Jurkat, Clone E6-1 (cell line): ENCODE results near the gene LSM7.
"Not testable (repeated sequence)": the region's sequence is repeated elsewhere in the genome, so short reads cannot be mapped to it uniquely, and the experiment has no call there.

Experiments used
- DNase-seq: peaks from one replicate; pipeline ENCODE4 v3.0.0-alpha.2; 2011; ENCODE audit warnings: low read depth, low spot score
- H3K4me3 ChIP-seq: 2 replicates; pipeline ENCODE4 v1.5.1; 2011; ENCODE audit warnings: mild to moderate bottlenecking, low read length, control low read depth, moderate library complexity

LSM7 gene

DNA sequence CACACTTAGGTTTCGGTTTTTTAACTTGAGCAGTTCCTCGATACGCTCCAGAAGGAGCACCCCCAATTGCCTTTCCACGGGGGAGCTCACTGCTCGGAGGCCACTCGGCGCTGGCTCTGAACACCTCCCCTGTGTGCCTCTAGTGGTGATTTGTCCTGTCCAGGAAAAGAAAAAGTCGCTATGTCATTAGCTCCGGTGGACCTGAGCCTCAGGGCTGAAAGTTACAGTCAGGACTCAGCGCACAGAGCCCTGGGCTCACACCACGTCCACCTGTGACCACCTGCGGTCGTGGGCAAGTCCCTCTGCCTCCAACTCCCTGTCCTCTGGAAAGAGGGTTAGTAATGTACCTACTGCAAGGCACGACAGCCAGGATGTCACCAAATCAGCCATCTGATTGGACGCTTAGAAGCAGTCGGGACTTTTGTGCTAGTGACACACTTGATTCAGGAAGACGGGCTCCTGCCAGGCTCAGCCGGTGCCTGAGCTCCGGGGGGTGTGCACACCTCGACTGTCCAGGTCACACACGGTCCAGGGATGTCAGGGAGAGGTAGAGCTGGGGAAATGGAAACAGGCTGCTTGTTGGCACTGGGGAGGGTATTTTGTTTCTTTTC is 27.8 kb upstream of the LSM7 start:
- DNase-seq: no peak
- no peak overlapping the region for H3K4me3 ChIP-seq

DNA sequence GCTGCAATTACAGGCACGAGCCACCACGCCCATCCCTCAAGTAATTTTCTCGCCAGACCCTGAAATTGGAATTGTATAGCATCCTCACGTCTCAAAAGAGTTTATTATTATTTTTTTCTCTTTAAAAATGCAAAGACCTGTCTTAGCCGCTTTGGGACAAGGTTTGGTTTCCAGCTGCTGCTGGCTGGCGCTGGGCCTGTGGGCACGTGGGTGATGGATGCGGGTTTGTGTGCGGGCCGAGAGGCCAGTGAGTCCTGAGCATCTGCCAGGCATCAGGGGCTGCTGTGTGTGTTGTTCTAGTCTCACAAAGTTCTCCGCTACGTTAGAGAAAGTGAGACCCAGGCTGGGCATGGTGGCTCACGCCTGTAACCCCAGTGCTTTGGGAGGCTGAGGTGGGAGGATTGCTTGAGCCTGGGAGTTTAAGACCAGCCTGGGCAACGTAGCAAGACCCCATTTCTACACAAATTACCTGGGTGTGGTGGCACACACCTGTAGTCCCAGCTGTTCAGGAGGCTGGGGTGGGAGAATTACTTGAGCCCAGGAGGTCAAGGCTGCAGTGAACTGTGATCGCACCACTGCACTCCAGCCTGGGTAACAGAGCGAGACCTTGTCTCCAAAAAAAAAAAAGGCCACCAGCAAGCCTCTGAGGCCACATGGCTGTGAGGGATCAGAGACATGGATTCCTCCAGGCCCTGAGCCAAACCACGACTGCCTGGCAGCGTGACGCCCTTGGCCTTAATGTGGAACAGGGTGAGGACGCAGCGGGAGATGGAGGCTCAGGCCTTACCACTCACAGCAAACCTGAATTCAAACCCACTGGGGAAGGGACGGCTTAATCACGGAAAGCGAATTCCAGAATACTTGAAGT is 27.0 kb upstream of the LSM7 start:
- DNase-seq: no peak
- no peak overlapping the region for H3K4me3 ChIP-seq

DNA sequence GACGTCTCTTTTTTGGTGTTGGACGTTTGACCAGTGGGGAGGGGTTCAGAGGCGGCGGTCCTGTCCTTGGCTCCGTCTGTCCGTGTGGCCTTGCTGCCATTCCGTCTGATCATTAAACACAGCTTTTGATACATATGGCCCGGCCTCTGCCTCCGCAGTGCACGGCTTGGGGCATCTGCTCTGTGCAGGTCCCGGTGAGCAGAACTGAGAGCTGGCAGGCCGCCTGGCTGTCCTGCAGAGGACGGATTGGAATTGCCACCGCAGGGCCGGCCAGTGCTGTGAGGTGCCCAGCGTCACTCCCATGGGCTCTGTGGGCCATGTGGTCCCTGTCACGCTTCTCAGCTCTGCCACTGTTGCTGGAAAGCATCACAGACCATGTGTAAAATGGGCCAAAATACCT is 26.3 kb upstream of the LSM7 start:
- no peak overlapping the region for H3K4me3 ChIP-seq
- no peak for DNase-seq

DNA sequence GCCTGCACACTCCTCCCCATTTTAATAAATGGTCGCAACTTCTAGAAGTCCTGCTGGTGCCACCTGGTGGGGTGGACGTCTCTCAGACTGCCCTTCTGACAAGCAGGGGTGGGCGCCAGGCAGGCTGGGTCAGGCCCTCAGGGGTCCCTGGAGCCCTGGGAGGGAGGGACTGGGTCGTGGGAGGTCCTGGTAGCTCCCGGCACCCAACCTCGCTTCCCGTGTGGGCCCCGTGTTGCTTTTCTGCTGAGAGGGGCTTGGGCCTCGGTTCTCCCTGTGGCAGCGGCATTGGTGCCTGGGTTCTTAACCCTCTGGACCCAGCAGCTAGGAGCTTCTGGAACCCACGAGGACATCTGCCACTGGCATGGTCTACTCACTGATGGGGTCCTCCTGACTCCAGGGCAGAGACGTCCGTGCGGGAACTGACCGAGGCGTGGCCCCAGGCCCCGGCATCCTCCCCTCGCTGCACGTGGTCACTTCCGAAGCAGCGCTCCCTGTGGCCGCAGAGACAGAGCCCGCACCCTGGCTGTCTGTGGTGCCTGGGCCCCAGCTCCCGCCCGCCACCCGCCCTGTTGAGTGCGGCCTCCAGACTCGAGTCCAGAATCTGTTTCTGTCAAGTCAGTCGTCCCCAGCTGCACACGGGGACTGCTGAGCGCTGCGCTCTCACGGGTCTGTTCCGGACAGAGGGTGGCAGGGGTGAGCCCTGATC is 25.7 kb upstream of the LSM7 start:
- DNase-seq: no peak
- H3K4me3 ChIP-seq: no peak overlapping the region

DNA sequence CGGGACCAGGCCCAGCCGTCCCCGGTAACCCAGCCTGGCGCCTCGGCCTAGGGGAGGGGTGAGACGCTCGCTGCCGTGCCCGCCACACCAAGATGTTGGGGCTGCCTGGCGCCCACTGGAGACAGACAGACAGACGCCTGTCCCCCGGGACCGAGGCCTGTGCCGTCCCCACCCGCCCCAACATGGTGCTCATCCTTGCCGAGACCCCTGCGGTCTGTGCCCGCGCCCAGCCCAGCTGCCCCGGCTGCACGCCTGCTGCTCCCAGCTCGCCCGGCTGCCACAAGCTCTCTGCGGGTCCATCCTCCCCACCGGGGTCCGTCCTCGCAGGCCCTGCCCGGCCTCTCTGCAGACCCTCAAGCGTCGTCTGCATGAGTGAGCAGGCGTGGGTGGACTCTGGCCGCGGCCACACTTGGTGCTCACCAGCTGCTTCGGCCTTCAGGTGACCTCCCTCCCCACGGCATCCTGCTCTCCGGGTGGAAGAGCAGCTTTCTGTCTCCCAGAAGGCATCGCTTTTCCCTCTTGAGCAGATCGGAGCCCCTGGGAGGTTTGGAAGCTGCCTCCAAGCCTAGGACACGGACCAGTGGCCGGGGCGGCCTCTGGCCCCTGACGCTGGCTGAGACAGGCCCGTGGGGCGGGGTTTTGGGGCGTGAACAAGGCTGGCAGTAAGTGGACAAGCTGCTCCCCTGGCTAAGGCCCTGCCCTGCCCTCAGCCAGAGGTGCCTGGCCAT is 24.9 kb upstream of the LSM7 start:
- no peak for DNase-seq
- no peak overlapping the region for H3K4me3 ChIP-seq

DNA sequence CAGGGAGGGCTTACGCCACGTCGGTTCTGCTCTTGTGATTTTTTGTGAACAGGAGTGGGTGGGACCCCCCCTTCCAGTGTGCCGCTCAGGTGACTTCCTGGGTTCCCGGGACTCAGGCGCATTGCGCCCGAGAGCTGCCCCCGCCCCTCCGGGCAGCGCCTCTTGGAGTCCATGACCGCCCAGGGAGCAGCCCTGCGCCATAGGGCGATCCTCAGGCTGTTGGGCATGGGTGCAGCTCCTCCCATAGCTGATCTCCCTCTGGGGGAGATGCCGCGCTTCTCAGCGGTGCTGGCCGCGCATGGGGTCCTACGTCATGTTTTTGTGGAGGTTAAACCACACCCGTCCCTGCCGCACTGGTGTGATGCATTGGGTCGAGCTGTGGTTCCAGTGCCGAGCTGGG is 23.7 kb upstream of the LSM7 start:
- no peak overlapping the region for H3K4me3 ChIP-seq
- no peak for DNase-seq

DNA sequence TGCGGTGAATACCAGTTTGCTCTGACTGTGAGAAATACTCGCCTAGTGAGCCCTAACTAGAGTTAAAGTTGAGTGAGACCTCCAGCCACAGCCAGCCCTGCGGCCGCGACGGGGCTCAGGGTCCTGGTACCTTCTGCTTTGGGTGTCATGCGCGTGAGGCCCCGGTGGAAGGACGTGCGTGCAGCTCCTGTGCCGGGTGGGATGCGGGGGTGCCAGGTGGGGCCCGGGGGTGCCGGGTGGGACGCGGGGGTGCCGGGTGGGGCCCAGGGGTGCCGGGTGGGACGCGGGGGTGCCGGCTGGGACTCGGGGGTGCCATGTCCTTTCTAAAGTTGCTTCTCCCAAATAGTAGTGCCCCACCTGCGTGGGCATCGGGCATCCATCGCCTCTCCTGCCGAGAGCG is 23.2 kb upstream of the LSM7 start:
- no peak for DNase-seq
- no peak overlapping the region for H3K4me3 ChIP-seq

DNA sequence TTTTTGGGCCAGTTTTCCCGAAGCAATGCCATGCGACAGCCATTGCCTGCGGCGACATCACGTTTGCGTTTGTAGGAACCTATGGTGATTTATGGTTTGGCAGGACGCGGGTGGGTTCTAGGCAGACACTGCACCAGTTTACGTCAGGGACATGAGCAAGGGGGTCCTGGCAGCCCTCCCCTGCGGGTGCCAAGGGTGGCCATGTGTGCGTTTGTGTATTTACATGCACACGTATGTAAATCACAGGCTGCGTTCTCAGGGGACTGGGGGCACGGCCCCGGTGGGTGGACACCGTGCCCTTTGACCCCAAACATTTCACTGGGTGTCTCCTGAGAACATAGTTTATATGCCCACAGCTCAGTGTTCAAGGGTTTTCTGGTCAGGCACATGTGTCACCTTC is 22.3 kb upstream of the LSM7 start:
- no peak overlapping the region for H3K4me3 ChIP-seq

DNA sequence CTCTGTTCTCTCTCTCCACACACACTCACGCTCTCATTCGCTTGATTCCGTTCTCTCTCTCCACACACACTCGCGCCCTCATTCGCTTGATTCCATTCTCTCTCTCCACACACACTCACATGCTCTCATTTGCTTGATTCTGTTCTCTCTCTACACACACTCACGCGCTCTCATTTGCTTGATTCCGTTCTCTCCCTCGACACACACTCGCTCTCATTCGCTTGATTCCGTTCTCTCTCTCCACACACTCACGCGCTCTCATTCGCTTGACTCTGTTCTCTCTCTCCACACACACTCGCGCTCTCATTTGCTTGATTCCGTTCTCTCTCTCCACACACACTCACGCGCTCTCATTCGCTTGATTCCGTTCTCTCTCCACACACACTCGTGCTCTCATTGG is 21.4 kb upstream of the LSM7 start:
- H3K4me3 ChIP-seq, DNase-seq: not testable (repeated sequence)

More for the DNA sequence above, 22.3 kb upstream of the LSM7 start:
- no peak for DNase-seq

DNA sequence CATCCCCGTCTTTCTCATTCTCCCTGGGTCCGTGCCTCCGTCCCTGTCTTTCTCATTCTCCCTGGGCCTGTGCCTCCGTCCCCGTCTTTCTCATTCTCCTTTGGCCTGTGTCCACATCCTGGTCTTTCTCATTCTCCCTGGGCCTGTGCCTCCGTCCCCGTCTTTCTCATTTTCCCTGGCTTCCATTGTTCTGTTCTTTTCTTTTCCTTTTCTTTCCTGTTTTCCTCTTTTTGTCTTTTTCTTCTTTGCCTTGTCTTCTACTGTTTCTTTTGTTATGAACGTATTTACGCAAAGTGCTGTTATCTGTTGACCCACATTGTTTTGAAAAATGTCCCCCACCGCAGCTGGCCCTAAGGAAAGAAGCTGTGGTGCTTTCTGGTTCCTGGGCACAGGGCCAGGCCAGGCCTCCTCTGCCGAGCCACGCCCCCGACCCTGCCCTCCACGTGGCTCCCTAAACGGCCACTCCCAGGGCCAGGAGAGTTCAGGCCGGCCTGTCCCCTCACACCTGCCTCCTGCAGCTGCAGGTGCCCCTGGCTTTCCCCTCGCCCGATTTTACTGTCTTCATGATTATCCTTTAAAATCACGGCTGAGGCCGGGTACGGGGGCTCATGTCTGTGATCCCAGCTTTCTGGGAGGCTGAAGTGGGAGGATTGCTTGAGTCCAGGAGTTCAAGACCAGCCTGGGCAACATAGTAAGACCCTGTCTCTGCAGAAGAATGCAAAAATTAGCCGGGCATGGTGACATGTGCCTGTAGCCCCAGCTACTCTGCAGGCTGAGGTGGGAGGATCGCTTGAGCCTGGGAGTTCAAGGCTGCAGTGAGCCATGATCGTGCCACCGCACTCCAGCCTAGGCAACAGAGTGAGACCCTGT is 17.6 kb upstream of the LSM7 start:
- DNase-seq: no peak
- H3K4me3 ChIP-seq: no peak overlapping the region

DNA sequence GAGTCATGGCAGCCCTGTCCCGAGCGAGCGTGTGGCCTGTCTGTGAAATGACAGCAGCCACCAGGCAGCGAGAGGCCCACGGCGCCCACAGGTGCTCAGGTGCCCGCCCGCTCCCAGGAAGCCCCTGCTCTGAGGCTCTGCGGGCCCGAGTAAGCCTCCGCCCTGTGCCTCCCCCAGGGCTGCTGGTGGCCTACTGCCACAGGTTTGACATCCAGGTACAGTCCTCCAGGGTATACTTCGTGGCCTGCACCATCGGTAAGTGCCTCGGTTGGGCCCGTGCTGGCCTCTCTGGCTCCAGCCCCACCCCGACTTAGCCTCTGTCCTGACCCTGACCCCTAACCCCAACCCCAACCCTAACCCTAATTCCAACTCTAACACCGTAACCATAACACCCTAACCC is 16.7 kb upstream of the LSM7 start:
- DNase-seq: no peak
- no peak overlapping the region for H3K4me3 ChIP-seq

DNA sequence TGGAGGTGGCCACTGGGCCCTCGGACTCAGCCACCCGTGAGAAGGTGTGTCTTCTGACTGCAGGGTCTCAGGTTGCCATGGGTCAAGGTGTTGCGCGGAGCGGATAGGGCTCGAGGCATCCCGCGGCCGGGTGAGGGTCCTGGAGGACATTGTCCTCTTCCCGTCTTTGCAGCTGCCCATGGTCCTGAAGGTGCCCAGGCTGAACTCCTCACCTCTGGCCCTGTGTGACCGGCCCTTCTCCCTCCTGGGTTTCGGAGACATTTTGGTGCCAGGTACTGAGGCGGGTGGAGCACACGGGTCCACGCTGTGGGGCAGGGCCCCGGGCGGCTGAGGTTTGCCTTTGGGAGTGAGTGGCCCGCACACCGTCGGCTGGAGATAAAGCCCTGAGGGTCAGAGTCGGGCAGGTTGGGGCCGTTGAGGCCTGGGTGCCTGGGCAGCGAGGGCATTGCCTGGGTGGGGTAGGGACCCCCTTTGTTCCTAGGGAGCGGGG is 16.0 kb upstream of the LSM7 start:
- no peak overlapping the region for H3K4me3 ChIP-seq
- no peak for DNase-seq

DNA sequence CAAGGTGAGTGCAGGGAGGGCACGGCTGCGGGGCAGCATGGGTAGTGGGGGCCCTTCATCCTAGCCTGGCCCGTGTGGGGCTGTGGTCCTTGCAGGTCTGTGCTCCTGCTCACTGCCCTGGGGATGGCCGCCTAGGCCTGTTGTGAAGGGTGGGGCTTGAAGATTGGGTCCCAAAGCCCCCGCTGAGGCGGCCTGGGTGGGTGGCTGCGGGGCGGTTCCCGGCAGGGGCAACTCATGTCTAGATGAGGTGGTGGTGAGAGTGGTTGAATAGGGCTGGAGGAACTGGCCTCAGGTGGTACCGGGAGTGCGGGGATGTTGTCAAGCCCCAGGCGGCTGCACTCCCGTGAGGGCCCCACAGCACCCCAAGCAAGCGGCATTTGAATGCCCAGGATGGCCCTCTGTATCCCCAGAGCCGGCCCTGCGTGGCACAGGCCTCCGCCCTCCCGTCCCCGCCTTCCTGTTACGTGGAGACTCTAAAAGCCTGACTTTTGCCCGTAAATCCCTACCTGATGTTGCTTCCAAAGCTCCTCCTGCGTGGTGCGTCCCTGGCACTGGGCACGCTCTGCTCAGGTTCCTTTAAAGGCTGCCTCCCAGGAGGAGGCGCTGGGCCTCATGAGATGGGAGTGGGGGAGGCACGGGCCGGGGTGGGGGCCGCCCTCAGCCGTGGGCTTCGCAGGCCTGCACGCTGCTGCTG is 15.1 kb upstream of the LSM7 start:
- H3K4me3 ChIP-seq: no peak overlapping the region
- no peak for DNase-seq

DNA sequence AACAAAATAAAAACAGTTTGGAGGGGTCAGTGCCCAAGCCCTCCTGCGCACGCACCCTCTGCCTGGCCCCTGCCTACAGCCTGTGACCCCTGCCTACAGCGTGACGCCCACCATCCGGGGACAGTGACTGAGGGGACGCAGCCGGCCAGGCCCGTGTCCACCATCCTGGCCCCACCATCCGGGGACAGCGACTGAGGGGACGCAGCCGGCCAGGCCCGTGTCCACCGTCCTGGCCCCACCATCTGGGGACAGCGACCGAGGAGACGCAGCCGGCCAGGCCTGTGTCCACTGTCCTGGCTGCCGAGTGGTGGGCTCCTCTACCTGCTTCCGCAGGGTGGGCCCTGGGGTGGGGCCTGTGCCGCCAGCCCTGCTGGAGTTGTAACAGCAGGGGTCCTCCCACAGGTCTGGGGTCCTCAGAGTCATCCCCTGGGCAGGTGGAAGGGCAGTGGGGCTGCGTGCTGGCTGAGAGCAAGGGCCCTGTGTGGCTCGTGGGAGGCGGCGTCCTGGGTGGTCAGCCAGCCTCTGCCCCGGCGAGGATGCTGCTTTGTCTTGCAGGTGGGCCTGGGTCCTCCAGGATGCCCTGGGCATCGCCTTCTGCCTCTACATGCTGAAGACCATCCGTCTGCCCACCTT is 14.4 kb upstream of the LSM7 start:
- no peak for DNase-seq

DNA sequence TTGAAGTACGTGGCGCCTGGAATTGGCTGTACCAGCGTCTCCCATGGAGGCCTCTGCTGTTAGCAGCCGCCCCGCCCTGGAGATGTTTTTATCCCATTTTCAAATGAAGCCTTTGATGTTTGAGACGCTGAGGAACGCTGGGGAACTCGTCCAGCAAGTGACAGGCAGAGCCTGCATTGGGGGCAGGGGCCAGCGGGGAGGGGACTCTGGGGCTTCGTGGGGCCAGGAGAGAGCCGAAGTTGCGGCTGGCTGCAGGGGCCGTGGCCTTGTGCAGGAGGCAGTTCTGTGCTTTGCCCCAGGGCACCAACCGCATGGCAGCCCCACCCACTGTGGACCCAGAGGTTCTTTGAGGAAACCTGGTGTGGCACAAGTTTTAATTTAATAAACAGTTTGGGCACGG is 13.6 kb upstream of the LSM7 start:
- DNase-seq: no peak
- no peak overlapping the region for H3K4me3 ChIP-seq

More for the DNA sequence above, 14.4 kb upstream of the LSM7 start:
- H3K4me3 ChIP-seq: no peak overlapping the region

DNA sequence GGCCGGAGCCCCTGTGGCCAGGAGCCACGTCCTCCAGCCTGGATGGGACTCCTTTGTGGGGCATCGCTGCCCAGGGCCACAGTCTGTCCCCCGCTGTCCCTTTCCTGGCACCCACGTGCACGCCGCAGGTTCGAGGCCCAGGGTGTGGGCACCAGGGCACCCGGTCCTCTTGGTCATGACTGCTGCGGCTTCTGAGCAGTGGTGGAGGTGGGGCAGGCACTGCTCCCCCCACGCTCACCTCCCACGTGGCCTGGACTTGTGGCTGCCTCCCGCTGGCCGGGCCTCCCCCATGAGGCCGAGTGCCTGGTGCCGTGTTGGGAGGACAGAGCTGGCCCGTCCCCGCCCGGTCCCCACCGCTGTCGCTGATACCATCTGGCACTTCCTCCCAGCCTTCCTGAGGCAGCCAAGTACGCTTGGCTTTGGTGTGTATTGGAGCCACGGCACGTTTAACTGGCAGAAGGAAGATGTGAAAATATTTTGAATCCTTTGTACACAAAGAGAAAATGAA is 12.9 kb upstream of the LSM7 start:
- no peak overlapping the region for H3K4me3 ChIP-seq
- no peak for DNase-seq

DNA sequence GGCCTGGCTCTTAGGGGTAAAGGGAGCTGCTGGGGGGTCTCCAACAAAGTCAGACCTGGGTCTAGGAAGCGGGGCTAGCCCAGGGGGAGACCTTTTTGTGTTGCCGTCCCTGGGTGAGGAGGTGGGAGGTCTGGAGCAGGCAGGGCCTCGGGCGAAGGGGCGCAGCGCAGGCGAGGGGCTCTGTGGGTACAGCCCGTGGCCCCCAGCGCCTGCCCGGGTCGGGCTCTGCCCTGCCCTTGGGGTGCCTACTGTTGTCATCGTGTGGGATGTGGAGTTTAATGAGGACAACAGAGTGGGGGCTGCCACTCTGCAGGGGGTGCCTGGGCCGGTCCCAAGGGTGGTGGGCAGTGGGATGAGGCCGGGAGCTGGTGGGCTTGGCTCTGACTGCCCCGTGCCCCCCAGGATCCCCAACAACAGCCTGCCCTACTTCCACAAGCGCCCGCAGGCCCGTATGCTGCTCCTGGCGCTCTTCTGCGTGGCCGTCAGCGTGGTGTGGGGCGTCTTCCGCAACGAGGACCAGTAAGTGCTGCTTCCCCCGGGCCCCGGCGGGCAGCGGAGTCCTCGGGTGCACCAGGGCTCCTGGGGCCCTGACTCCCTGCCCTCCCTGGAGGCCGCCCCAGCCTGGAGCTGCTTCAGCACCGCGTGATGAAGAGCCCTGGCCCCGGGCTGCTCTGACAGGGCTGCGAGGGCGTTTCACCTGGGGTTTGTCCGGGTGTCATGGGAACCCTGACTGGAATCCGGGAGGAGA is 12.3 kb upstream of the LSM7 start:
- DNase-seq: no peak
- no peak overlapping the region for H3K4me3 ChIP-seq
